T follicular helper cell (primary cell): ENCODE results near the gene CACNB4.
"Not testable (repeated sequence)": the region's sequence is repeated elsewhere in the genome, so short reads cannot be mapped to it uniquely, and the experiment has no call there.

ENCODE experiments used
- DNase-seq: peaks from one replicate; pipeline ENCODE4 v3.0.0-alpha.2; 2020; ENCODE audit warnings: low read depth

CACNB4 gene

DNA sequence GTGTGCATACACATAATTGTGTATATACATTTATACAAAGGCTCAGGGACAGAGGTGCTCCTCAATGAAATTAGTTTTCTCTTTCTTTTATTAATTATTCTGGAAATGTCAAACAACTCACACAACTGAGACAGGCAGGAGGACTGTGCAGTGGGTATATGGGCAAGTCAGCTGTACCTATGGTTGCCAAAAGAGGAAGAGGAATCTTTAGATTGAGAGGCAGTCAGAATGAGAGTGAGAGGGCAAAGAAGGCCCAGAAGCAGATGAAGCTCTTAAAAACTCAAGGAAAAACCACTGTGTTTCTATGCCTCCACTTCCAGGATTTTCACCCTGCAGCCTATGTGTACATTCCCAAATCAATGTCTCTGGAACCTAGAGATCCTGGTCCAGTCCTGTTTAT, 79.1 kb downstream of the CACNB4 start:
- DNase-seq: no peak

- no peak for DNase-seq
Measured at GRCh38 chr2:152016181-152017120, 82.4 kb downstream of the CACNB4 start.

GRCh38 chr2:152015552-152015951, 83.3 kb downstream of the CACNB4 start:
- no peak for DNase-seq

- DNase-seq: no peak
Measured at GRCh38 chr2:152012697-152013096, 86.1 kb downstream of the CACNB4 start.

- no peak for DNase-seq
Measured at GRCh38 chr2:152011724-152012123, 87.1 kb downstream of the CACNB4 start.

DNA sequence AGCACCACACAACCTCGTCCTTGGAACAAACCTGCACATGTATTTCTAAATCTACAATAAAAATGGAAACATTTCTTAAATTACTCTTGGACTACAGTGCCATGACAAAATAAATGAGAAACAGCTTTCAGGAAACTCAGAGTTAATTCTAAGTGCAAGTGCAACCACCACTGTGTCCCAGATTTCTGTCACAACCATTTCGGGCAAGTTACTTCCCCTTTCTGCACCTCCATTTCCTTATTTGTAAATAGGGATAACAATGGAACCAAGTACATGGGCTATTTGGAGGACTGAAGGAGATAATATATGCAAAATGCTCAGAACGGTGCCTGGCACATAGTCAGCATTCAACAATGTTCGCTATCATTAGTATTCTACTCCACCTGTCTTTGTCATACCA, 93.2 kb downstream of the CACNB4 start:
- DNase-seq: no peak

DNA sequence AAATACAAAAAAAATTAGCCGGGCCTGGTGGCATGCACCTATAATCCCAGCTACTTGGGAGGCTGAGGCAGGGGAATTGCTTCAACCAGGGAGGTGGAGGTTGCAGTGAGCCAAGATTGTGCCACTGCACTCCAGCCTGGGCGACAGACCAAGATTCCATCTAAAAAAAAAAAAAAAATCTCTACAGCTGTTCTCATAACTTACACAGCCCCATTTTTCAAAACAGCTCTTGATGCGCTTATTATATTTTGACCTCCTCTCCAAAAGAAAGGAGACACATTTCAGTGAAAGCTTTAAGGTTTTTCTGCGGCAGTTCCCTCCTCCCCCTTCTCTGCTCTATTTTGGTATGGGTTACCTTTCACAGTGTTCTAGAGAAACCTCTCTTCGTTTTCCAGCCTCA, 95.6 kb downstream of the CACNB4 start:
- not testable (repeated sequence) for DNase-seq

- DNase-seq: peak; percentile 21
Measured at GRCh38 chr2:151999053-151999452, 99.8 kb downstream of the CACNB4 start.

DNA sequence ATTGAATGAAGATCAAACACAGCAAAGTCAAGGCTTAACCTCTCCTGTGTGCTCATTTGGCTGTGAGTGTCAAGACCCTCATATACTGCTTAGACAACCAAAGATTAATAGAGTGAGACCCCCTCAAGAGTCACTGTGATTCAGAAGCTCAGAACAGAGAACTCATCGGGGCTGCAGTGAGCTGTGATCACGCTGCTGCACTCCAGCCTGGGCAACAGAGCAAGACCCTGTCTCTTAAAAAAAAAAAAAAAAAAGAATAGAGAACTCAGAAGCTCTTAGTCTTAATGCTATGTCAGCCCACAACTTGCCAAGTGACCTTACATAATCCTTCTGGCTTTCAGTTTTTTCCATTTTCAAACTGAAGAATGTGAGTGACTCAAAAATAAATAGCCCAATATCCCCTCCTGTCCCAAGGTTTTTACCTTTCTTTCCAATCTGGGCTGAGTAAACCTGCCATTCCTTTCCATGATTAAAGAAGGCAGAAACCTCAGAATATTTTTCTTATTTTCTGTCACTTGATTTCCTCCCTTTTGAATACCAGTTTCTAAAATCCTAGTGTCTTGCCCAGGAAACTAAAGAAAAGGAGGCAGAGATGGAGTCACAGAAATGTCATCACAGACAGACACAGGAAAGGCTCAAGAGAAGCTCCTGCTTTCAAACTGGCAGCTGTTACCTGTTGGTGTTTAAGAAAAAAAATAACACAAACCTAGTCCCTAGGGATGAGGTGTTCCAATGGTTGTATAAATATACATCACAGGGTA, 102.4 kb downstream of the CACNB4 start:
- DNase-seq: no peak

- no peak for DNase-seq
Measured at GRCh38 chr2:151995161-151995557, 103.7 kb downstream of the CACNB4 start.

- not testable (repeated sequence) for DNase-seq
Measured at GRCh38 chr2:151994178-151994577, 104.7 kb downstream of the CACNB4 start.

DNA sequence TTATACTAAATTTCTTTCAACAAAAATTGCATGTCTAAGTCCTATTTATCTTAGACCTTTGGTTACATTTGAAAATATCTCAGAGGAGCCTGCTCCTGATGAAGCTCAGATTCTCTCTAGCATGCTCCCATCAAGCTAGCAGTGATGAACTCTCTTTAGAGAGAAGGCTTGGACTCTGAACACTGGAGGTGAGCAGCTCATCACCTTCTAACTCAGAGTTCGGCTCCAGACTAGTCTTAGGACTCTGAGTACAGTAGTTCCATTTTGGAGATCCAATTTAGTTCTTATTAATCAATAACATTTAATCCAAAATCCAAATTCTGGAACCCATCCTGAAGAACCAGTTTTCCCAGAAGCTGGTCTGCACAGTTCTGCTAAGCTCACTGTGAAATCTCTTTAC, 107.8 kb downstream of the CACNB4 start:
- no peak for DNase-seq

DNA sequence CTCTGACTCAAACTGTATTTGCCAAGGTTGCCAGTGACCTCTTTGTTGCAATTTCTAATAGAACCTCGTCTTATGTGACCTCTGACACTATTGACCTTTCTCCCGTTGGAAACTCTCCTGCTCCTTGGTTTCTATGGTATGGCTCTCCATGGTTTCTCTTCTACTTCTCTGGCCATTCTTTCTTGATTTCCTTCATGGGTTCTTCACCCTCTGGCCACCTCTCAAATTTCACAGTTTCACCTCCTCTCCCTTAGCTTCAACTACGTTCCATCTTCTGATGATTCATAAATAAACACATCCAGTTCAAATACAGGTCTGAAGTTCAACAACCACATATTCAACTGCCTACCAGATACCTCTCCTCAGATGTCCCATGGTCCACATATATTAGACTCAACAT, 109.5 kb downstream of the CACNB4 start:
- DNase-seq: no peak

DNA sequence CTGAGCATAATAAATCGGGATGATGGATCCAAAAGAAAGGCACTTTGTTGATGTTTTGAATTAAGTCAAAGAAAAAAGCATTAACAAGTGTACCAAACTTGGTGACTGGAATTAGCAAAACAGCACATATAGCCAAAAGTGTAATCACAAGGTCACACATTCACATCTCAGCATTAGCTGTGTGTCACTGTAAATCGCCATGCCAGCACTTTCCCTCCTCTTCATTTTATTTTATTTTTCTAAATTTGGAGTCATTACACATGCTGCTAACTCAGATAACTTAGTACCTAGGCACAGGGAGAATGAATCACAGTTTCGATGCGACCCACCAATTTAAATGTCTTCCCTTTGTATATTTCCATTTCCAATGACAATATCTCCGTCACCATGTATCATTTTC, 111.4 kb downstream of the CACNB4 start:
- no peak for DNase-seq

DNA sequence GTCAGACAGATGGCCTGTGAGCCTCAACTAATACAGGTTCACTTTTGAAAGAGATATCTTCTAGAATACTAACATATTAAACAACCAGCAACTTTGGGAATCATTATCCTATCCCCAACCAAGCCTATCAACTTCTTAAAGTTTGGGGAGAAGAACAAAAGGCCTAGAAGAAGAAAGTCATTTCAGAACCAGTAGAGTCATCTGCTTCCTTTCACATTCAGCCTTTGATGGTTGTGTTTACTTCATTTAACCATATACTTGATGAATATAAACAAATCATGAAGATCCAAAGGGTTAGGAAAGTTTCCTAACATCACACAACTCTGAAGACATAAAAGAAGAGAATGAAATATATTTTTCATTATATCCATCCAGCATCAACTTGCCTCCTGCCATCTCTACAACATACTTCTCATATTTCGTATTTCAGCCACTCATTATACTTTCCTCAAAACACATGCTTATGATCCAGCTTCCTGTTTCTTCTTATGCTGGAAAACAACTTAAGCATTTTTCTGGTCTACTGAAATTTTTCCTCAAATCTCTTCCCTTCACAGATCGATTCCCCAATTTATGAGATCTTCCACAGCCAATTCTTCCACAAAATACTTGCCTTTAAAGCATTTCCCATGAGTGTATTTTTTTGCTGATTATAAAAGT, 114.3 kb downstream of the CACNB4 start:
- no peak for DNase-seq

- DNase-seq: no peak
Measured at GRCh38 chr2:151983221-151983620, 115.6 kb downstream of the CACNB4 start.

GRCh38 chr2:151981886-151982285, 117.0 kb downstream of the CACNB4 start:
- DNase-seq: no peak

DNA sequence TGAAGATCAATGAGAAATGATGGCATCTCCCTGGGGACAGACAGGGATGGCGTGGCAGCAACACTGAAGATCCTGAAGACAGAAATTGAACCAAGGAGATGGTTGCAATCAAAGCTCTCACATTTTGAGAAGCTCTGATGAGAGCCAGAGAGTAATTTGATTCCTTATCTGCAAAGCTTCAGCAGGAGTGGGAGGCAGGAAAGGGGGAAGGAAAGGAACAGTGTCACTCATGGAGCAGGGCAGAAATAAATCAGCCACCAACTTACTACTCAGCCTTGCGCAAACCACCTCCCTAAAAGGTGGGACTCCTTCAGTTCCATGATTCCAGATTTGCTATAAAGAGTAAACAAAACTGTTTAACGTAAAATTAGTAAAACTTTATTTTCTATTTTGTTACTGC, 119.2 kb downstream of the CACNB4 start:
- DNase-seq: no peak

DNA sequence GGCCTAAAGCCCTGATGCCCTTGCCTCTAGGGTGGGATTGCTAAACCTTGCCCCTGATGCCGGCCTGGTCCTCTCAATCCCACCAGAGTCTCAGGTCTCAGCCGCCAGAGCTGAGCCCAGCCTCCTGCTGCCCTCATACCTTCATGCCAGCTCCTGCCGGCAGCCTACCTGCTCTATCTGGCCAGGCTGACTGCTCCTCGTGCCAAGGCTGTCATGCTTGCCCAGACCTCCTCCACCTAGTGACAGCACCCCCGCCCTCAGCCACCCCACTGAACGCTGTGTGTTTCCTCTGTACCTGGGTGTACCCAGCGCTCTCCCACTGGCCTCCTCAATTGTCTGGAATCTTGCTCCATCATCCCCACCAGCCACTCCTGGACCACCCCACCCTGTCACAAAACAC, 120.1 kb downstream of the CACNB4 start:
- DNase-seq: no peak

DNA sequence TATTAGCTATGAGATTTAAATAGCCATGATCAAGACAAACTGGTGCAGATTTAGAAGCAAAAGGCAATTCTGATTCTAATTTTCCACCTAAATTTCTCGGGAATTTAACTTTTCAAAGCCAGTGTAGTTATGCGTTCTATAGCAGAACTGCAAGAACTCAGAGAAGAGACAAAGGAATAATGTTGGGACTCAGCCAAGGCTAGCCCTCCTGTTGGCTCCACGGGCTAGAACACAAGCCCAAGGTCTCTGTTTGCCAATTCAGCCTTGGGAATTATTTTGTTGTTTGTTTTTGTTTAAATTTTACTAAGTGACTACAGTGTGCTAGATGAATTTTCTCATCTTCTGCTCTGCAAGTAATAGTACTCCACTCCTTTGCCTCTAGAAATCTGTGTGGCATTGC, 121.2 kb downstream of the CACNB4 start:
- DNase-seq: no peak

GRCh38 chr2:151976945-151977353, 121.9 kb downstream of the CACNB4 start:
- no peak for DNase-seq
